Smooth muscle cell (in vitro differentiated cells): ENCODE measurements around the gene TIMP2. TPM values are rescaled to one million over a fixed set of nuclear protein-coding genes. Genes with fewer than 3 reads are reported as not detected.
"Not testable (repeated sequence)": the region's sequence is repeated elsewhere in the genome, so short reads cannot be mapped to it uniquely, and the experiment has no call there.

ENCODE experiments used
- DNase-seq: peaks from one replicate; lab custom pipeline; 2025; ENCODE audit not compliant: unreplicated experiment; lab: John Stamatoyannopoulos, UW
- H2AFZ ChIP-seq: fragments of 200-600 bp; sonication (generic); 2 replicates; pipeline ENCODE4 v1.6.0; 2016; ENCODE audit warnings: antibody characterized with exemption, low read depth, mild to moderate bottlenecking
- H3F3A ChIP-seq: fragments of 200-600 bp; sonication (generic); 2 replicates; pipeline ENCODE4 v1.6.0; 2017; ENCODE audit warnings: antibody characterized with exemption, low read depth
- H3K27ac ChIP-seq: fragments of 200-600 bp; sonication (generic); 2 replicates; pipeline ENCODE4 v1.5.1; 2016; ENCODE audit warnings: low read depth, mild to moderate bottlenecking
- H3K27me3 ChIP-seq: fragments of 200-600 bp; sonication (generic); 2 replicates; pipeline ENCODE4 v1.6.1; 2016; ENCODE audit warnings: low read depth, mild to moderate bottlenecking
- H3K36me3 ChIP-seq: fragments of 200-600 bp; sonication (generic); 2 replicates; pipeline ENCODE4 v1.5.1; 2016; ENCODE audit warnings: low read depth
- H3K4me1 ChIP-seq: fragments of 200-600 bp; sonication (generic); 2 replicates; pipeline ENCODE4 v1.5.1; 2016; ENCODE audit warnings: low read depth
- H3K4me2 ChIP-seq: fragments of 200-600 bp; sonication (generic); 2 replicates; pipeline ENCODE4 v1.6.0; 2016; ENCODE audit warnings: mild to moderate bottlenecking
- H3K4me3 ChIP-seq: fragments of 200-600 bp; sonication (generic); 2 replicates; pipeline ENCODE4 v1.5.1; 2016; ENCODE audit warnings: mild to moderate bottlenecking
- H3K79me2 ChIP-seq: fragments of 200-600 bp; sonication (generic); 2 replicates; pipeline ENCODE4 v1.6.0; 2016; ENCODE audit warnings: low read depth, mild to moderate bottlenecking
- H3K9ac ChIP-seq: fragments of 200-600 bp; sonication (generic); 2 replicates; pipeline ENCODE4 v1.6.0; 2016; ENCODE audit warnings: low read depth
- H3K9me3 ChIP-seq: fragments of 200-600 bp; sonication (generic); replicated peaks from 2 replicates; pipeline ENCODE4 v1.5.1; 2016; ENCODE audit warnings: low read depth
- H4K20me1 ChIP-seq: fragments of 200-600 bp; sonication (generic); 2 replicates; pipeline ENCODE4 v1.6.0; 2016; ENCODE audit warnings: low read depth
- WGBS: methylation state at CpG from one replicate; pipeline ENCODE4 v1.1.7; 2016; ENCODE audit warnings: low lambda C conversion rate; 5-methylcytosine and 5-hydroxymethylcytosine counted together
- polyA plus RNA-seq: library from polyadenylated mRNA; unstranded; fragments of >200 nt; fragmentation: Nextera tagmentation; extraction: Ambion mirVana; gene quantifications from 2 replicates; pipeline ENCODE4 v1.2.1, GENCODE V29; 2016
- total RNA-seq: library from RNA; depleted of rRNA; stranded (reverse); fragments of >200 nt; gene quantifications from 2 replicates; pipeline ENCODE4 v1.2.3, GENCODE V29; 2014
- TF ChIP-seq, protein P1 (sequence below): fragments of 200-600 bp; sonication (generic); IDR thresholded peaks from 2 replicates; pipeline ENCODE4 v1.5.1; 2017; ENCODE audit warnings: borderline replicate concordance, mild to moderate bottlenecking, antibody characterized with exemption; ENCODE audit not compliant: insufficient read depth, poor library complexity, severe bottlenecking

Gene TIMP2
- total and polyA plus RNA-seq, 2 experiments from 2014 or later, result 37.8 to 111 TPM

DNA sequence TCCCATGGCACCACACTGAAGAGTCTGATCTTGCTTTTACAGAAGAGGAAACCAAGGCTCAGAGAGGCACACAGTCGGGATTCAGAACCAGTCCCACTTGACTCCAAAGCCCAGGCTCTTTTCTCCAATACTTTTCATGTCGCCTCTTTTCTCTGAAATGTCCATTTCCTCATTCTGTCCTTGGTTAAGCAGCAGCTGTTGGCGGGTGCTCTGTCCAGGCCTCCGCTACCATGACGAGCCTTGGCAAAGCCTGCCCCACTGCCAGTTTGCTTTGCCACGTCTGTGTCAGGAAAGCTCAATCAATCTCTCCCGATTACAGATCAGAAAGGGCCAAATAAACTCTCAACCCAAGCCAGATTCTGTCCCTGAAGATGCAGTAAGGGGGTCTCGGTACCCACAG is 13.1 kb downstream of the TIMP2 start:
- TF ChIP-seq, protein P1, sequence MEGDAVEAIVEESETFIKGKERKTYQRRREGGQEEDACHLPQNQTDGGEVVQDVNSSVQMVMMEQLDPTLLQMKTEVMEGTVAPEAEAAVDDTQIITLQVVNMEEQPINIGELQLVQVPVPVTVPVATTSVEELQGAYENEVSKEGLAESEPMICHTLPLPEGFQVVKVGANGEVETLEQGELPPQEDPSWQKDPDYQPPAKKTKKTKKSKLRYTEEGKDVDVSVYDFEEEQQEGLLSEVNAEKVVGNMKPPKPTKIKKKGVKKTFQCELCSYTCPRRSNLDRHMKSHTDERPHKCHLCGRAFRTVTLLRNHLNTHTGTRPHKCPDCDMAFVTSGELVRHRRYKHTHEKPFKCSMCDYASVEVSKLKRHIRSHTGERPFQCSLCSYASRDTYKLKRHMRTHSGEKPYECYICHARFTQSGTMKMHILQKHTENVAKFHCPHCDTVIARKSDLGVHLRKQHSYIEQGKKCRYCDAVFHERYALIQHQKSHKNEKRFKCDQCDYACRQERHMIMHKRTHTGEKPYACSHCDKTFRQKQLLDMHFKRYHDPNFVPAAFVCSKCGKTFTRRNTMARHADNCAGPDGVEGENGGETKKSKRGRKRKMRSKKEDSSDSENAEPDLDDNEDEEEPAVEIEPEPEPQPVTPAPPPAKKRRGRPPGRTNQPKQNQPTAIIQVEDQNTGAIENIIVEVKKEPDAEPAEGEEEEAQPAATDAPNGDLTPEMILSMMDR, result no peak
- Histone ChIP-seq H3K9me3 (no peaks in the 10 kb centered on the region), H3K36me3 (no peaks in the 10 kb centered on the region), H3K9ac (no peak overlapping the region), H4K20me1 (peaks cover 88% of the 10 kb centered on the region), H3K27me3 (no peaks in the 10 kb centered on the region), H3K4me2 (no peak overlapping the region), H2AFZ (no peak overlapping the region), H3K4me3 (no peak overlapping the region), H3K4me1 (no peaks in the 10 kb centered on the region), H3F3A (no peaks in the 10 kb centered on the region), H3K79me2 (peaks cover 66% of the 10 kb centered on the region), H3K27ac (no peak overlapping the region)
- 91% methylated on average over 8 of the region's 8 CpGs for WGBS
- DNase-seq, result no peak

DNA sequence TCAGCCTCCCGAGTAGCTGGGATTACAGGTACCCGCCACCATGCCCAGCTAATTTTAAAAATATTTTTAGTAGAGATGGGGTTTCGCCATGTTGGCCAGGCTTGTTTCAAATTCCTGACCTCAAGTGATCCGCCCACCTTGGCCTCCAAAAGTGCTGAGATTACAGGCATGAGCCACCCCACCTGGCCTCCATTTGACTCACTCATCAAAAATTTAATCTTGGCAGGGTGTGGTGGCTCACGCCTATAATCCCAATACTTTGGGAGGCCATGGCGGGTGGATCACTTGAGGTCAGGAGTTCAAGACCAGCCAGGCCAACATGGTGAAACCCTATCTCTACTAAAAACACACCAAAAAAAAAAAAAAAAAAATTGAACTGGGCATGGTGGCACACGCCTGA is 13.6 kb downstream of the TIMP2 start:
- peaks cover 90% of the 10 kb centered on the region for H4K20me1 ChIP-seq

DNA sequence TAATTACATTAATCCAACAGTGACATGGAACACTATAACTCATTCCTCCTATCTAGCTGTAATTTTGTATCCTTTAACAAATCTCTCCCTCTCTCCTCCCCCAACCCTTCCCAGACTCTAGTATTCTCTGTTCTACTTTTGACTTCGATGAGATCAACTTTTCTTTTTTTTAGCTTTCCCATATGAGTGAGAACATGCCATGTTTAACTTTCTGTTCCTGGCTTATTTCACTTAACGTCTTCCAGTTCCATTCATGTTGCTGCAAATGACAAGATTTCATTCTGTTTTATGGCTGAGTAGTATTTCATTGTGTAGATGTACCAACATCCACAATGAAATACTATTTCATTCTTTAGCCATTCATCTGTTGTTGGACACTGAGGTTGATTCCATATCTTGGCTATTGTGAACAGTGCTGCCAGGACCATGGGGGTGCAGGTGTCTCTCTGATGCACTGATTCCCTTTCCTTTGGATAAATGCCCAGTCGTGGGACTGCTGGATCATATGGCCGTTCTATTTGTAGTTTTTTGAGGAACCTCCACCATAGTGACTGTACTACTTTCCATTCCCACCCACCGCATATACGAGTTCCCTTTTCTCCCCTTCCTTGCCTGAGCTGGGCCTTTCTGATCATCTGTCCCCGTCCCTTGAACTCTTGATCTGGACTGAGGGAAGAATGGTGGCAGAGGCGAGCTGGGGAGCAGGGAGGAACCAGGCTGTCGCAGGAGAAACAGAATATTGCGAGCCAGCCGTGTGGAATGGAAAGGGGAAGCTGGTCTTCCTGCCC is 14.5 kb downstream of the TIMP2 start:
- no peak overlapping the region for H2AFZ ChIP-seq
- no peaks in the 10 kb centered on the region for H3F3A ChIP-seq
- DNase-seq, result no peak
- no peaks in the 10 kb centered on the region for H3K36me3 ChIP-seq
- H3K4me2 ChIP-seq, result no peak overlapping the region
- H3K9ac ChIP-seq, result no peak overlapping the region
- 96% methylated on average over 11 of the region's 11 CpGs for WGBS
- no peak overlapping the region for H3K4me3 ChIP-seq
- H3K9me3 ChIP-seq, result no peaks in the 10 kb centered on the region
- no peaks in the 10 kb centered on the region for H3K4me1 ChIP-seq
- H3K27ac ChIP-seq, result no peak overlapping the region
- peaks cover 90% of the 10 kb centered on the region for H4K20me1 ChIP-seq
- TF ChIP-seq, protein P1, result no peak
- no peaks in the 10 kb centered on the region for H3K27me3 ChIP-seq
- H3K79me2 ChIP-seq, result peaks cover 68% of the 10 kb centered on the region

More for the DNA sequence above, 13.6 kb downstream of the TIMP2 start:
- H3K4me1 ChIP-seq, H3K9me3 ChIP-seq, H3F3A ChIP-seq, H3K36me3 ChIP-seq, H3K4me2 ChIP-seq, H3K9ac ChIP-seq, H3K4me3 ChIP-seq, H3K27ac ChIP-seq, H2AFZ ChIP-seq, DNase-seq, H3K27me3 ChIP-seq: not testable (repeated sequence)
- 80% methylated on average over 7 of the region's 7 CpGs for WGBS
- peaks cover 68% of the 10 kb centered on the region for H3K79me2 ChIP-seq

DNA sequence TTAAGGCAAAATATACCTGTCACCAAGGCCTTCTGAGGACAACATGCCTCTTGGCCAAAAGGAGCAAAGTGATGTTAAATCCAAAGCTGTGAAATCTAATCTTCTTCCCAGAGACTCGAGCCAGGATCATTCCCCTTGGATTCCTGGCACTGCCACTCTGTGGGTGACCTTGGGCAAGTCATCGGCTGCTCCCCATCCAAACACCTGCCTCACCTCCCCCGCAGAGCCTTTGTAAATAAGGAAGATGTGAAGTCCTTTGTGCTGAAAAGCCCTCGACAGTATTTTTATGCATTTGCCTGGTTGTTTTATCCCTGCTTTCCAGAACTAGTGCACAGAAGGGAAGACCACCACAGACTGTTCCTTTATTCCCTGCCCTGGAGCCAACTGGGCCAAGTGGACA is 16.8 kb downstream of the TIMP2 start:
- H2AFZ ChIP-seq, result no peak overlapping the region
- H3K36me3 ChIP-seq, result no peaks in the 10 kb centered on the region
- H3K27me3 ChIP-seq, result no peaks in the 10 kb centered on the region
- no peaks in the 10 kb centered on the region for H3K9me3 ChIP-seq
- peaks cover 72% of the 10 kb centered on the region for H3K79me2 ChIP-seq
- H3K9ac ChIP-seq, result no peak overlapping the region
- DNase-seq, result no peak
- H4K20me1 ChIP-seq, result peaks cover 92% of the 10 kb centered on the region
- H3K4me1 ChIP-seq, result no peaks in the 10 kb centered on the region
- H3K4me3 ChIP-seq, result no peak overlapping the region
- no peak overlapping the region for H3K27ac ChIP-seq
- no peak overlapping the region for H3K4me2 ChIP-seq
- TF ChIP-seq, protein P1, result no peak
- H3F3A ChIP-seq, result no peaks in the 10 kb centered on the region
- WGBS, result 87% methylated on average over 4 of the region's 4 CpGs
